ENCODE data around the gene JMY.

The JMY gene

GRCh38 chr5:79287907-79288306 lies 52.0 kb downstream of the JMY start:
- no peak for DNase-seq (ENCODE audit: low spot score)

- DNase-seq (ENCODE audit: low spot score), result no peak
Observed at GRCh38 chr5:79295029-79295428, 59.1 kb downstream of the JMY start.

GRCh38 chr5:79297661-79298060 lies 61.7 kb downstream of the JMY start:
- DNase-seq (ENCODE audit: low spot score), result no peak

- peak; percentile 24 for DNase-seq (ENCODE audit: low spot score)
Observed at GRCh38 chr5:79301046-79301712, 65.2 kb downstream of the JMY start.

- no peak for DNase-seq (ENCODE audit: low spot score)
Observed at GRCh38 chr5:79302454-79302853, 66.5 kb downstream of the JMY start.

GRCh38 chr5:79305706-79306105 lies 69.8 kb downstream of the JMY start:
- DNase-seq (ENCODE audit: low spot score), result no peak

GRCh38 chr5:79318935-79319614 lies 83.1 kb downstream of the JMY start:
- DNase-seq (ENCODE audit: low spot score), result peak; percentile 86

GRCh38 chr5:79329453-79329852 lies 93.5 kb downstream of the JMY start:
- DNase-seq (ENCODE audit: low spot score), result no peak

- no peak for DNase-seq (ENCODE audit: low spot score)
Observed at GRCh38 chr5:79330071-79330470, 94.1 kb downstream of the JMY start.

GRCh38 chr5:79333852-79334557 lies 98.1 kb downstream of the JMY start:
- no peak for DNase-seq (ENCODE audit: low spot score)

- DNase-seq (ENCODE audit: low spot score), result peak; percentile 45
Observed at GRCh38 chr5:79346420-79346824, 110.5 kb downstream of the JMY start.

GRCh38 chr5:79349047-79349446 lies 113.1 kb downstream of the JMY start:
- DNase-seq (ENCODE audit: low spot score), result no peak

GRCh38 chr5:79349881-79350280 lies 114.0 kb downstream of the JMY start:
- no peak for DNase-seq (ENCODE audit: low spot score)

- DNase-seq (ENCODE audit: low spot score), result no peak
Observed at GRCh38 chr5:79357398-79357797, 121.5 kb downstream of the JMY start.
